Uterus (tissue), 4 donors: ENCODE measurements around the gene TRAPPC2L. TPM values are rescaled to one million over a fixed set of nuclear protein-coding genes. Genes with fewer than 3 reads are reported as not detected.

ENCODE experiments used
- DNase-seq, 2 donors: peaks; one replicate each; pipeline ENCODE4 v3.0.0-alpha.2; 2019 to 2020
- H3K27ac ChIP-seq, 2 donors: fragments of 200-600 bp; sonication (generic); 1 replicate in 1 of 2; 2 replicates in 1 of 2; pipeline ENCODE4 v1.5.1; 2016 to 2018
- H3K27me3 ChIP-seq, 2 donors: fragments of 200-600 bp; sonication (generic); one replicate each; pipeline ENCODE4 v1.5.1; 2018 to 2019; ENCODE audit warnings: control low read depth in 1 of 2
- H3K36me3 ChIP-seq, 2 donors: fragments of 200-600 bp; sonication (generic); one replicate each; pipeline ENCODE4 v1.5.1; 2019; ENCODE audit warnings: control low read depth in 1 of 2
- H3K4me1 ChIP-seq, 2 donors: fragments of 200-600 bp; sonication (generic); one replicate each; pipeline ENCODE4 v1.5.1; 2018 to 2019; ENCODE audit warnings: control low read depth in 1 of 2
- H3K4me3 ChIP-seq, 2 donors: fragments of 200-600 bp; sonication (generic); 1 replicate in 1 of 2; 2 replicates in 1 of 2; pipeline ENCODE4 v1.5.1; 2018 to 2019; ENCODE audit warnings: mild to moderate bottlenecking in 1 of 2
- H3K9me3 ChIP-seq, 2 donors: fragments of 200-600 bp; sonication (generic); one replicate each; pipeline ENCODE4 v1.5.1; 2019; ENCODE audit warnings: control low read depth in 1 of 2
- CTCF ChIP-seq, 4 experiments: fragments of 200-600 bp in 2 of 4; fragments of 450-650 bp in 2 of 4; sonication (generic) in 2 of 4; IDR thresholded peaks; one replicate each; pipeline ENCODE4 v1.5.1; 2016 to 2019; ENCODE audit warnings: antibody characterized with exemption in 4 of 4, mild to moderate bottlenecking in 2 of 4, moderate library complexity in 1 of 4
- POLR2A ChIP-seq, 2 donors: fragments of 450-650 bp; IDR thresholded peaks; one replicate each; pipeline ENCODE4 v1.6.1; 2016; ENCODE audit warnings: antibody characterized with exemption in 2 of 2, mild to moderate bottlenecking in 1 of 2, moderate library complexity in 1 of 2
- intact Hi-C: fragments of 100-400 bp; cut with DNase I; formaldehyde crosslinking; loops from one replicate; pipeline ENCODE4 v1.15.1; 2023; ENCODE audit warnings: low total_unique reads
- total RNA-seq, 4 donors: library from RNA; depleted of rRNA in 3 of 4; stranded (reverse); fragments of >200 nt in 3 of 4; gene quantifications; one replicate each; pipeline versions ENCODE4 v1.1.0 to v1.2.4, GENCODE V29; 2014 to 2023
- donor health status: DM: yes; HTN: yes; CAD: no.

Gene TRAPPC2L
- total RNA-seq, 4 donors from 2014 or later = 21.5 to 680 (median 70.6) TPM

GRCh38 chr16:88815901-88816589 is 40.9 kb upstream of the TRAPPC2L start:
- Histone ChIP-seq H3K4me3 (no peak overlapping the region), H3K4me1 (peaks cover 0 to 8% of the 10 kb centered on the region in 2 donors), H3K27ac (no peak overlapping the region), H3K9me3 (no peaks in the 10 kb centered on the region), H3K27me3 (no peaks in the 10 kb centered on the region), H3K36me3 (no peaks in the 10 kb centered on the region)
- no peak for DNase-seq
- TF ChIP-seq CTCF (IDR thresholded peaks at IDR 0.05) (peak; percentile 31 to 63 (median 52)), POLR2A (IDR thresholded peaks at IDR 0.05) (no peak)
- intact Hi-C loops = no loop called here

- no peak overlapping the region for H3K27ac ChIP-seq
- intact Hi-C loops = no loop called here
- TF ChIP-seq CTCF (IDR thresholded peaks at IDR 0.05) (no peak), POLR2A (IDR thresholded peaks at IDR 0.05) (no peak)
- no peaks in the 10 kb centered on the region for H3K27me3 ChIP-seq
- H3K4me3 ChIP-seq = no peak overlapping the region
- H3K4me1 ChIP-seq = peaks cover 0 to 6% of the 10 kb centered on the region in 2 donors
- no peak for DNase-seq
- no peaks in the 10 kb centered on the region for H3K9me3 ChIP-seq
- H3K36me3 ChIP-seq = no peaks in the 10 kb centered on the region
Measured at GRCh38 chr16:88816736-88817535, 40.0 kb upstream of the TRAPPC2L start.

DNA sequence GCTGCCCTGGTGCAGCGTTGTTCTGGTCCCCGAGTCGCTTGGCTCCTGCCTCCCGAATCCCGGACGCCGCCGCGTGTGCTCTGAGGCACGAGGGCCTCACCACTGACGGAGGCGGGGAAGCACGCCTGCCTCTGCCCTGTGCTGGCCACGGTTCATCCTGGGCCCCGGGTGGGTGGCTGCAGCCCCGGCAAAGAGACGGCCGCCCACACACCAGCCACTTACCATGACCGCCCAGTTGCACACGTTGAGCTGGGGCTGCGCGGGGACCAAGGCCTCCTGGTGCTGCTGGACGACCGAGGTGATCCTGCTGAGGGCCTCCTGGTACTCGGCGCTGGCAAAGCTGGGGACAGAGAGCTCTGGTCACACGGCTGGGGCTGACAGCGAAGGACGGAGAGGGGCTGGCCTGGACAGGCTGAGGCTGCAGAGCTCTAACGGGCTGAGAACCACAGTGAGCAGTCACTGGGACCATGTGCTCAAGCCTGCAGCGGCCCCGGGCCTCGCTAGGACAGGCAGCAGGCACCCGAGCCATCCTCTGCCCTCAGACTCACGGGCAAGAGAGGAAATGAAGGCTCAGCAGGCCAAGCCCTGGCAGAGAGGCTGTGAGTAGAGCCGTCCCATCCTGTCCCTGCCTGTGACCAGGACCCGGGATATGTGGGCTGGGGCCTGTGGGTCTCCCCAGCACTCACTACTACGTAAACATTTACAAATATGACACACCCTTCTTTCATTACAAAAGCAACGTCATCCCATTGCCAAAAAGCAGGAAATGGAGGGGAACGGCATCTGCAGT is 38.9 kb upstream of the TRAPPC2L start:
- no peak overlapping the region for H3K27ac ChIP-seq
- no peaks in the 10 kb centered on the region for H3K9me3 ChIP-seq
- intact Hi-C loops = no loop called here
- TF ChIP-seq CTCF (IDR thresholded peaks at IDR 0.05) (no peak), POLR2A (IDR thresholded peaks at IDR 0.05) (no peak)
- no peaks in the 10 kb centered on the region for H3K4me1 ChIP-seq
- H3K36me3 ChIP-seq = no peaks in the 10 kb centered on the region
- H3K27me3 ChIP-seq = no peaks in the 10 kb centered on the region
- DNase-seq = no peak
- no peak overlapping the region for H3K4me3 ChIP-seq

- no peaks in the 10 kb centered on the region for H3K27me3 ChIP-seq
- H3K36me3 ChIP-seq = no peaks in the 10 kb centered on the region
- H3K4me1 ChIP-seq = no peaks in the 10 kb centered on the region
- no peak for TF ChIP-seq POLR2A (IDR thresholded peaks at IDR 0.05)
- TF ChIP-seq CTCF (IDR thresholded peaks at IDR 0.05) = no peak
- H3K9me3 ChIP-seq = no peaks in the 10 kb centered on the region
- intact Hi-C loops = no loop called here
- no peak overlapping the region for H3K4me3 ChIP-seq
- DNase-seq = no peak
- H3K27ac ChIP-seq = no peak overlapping the region
Measured at GRCh38 chr16:88818575-88818874, 38.4 kb upstream of the TRAPPC2L start.

DNA sequence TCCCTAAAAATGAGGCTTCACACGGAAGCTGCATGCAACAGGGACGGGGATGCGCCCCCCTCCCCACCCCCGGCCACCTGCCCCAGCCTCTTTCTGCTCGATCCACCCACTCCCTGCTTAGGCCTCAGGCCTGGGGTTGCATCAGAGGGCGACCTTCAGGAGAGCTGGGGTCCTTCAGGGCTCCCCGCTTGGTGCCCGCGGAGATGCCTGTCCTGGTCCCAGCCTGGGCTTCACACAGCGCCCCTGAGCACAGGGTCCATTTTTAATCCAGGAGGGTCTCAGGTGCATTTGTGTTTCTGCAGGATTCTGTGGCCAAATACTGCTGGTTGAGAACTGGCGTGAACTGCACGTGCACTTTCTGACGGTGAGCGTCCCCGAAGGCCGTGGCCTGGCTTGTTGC is 37.8 kb upstream of the TRAPPC2L start:
- H3K36me3 ChIP-seq = no peaks in the 10 kb centered on the region
- H3K27ac ChIP-seq = no peak overlapping the region
- intact Hi-C loops = no loop called here
- H3K27me3 ChIP-seq = no peaks in the 10 kb centered on the region
- H3K4me1 ChIP-seq = no peaks in the 10 kb centered on the region
- no peak for TF ChIP-seq POLR2A (IDR thresholded peaks at IDR 0.05)
- H3K9me3 ChIP-seq = no peaks in the 10 kb centered on the region
- no peak for DNase-seq
- no peak overlapping the region for H3K4me3 ChIP-seq
